OCI-LY7 (cell line): ENCODE measurements around the gene CD300C. TPM values are rescaled to one million over a fixed set of nuclear protein-coding genes. Genes with fewer than 3 reads are reported as not detected.

Source experiments
- BruUV-seq: library from RNA; stranded (reverse); fragments of 400-500 nt; replicated peaks from 2 replicates; lab custom pipeline; 2021; lab: Mats Ljungman, UMichigan
- CTCF ChIA-PET: fragments of 300-600 bp; sonication (Branson Sonifier 250); formaldehyde crosslinking; loops from one replicate; lab custom pipeline; 2022; ENCODE audit warnings: antibody characterized with exemption; ENCODE audit not compliant: unreplicated experiment; lab: Charles Lee
- POLR2A ChIA-PET: fragments of 300-600 bp; sonication (Branson Sonifier 250); formaldehyde crosslinking; loops from one replicate; lab custom pipeline; 2022; ENCODE audit warnings: antibody characterized with exemption; lab: Charles Lee
- DNase-seq: peaks from one replicate; pipeline ENCODE4 v3.0.0-alpha.2; 2015; ENCODE audit warnings: low spot score
- H2AFZ ChIP-seq: fragments of 200-600 bp; sonication (generic), shearing (Covaris generic); 2 replicates; pipeline ENCODE4 v1.6.1; 2014; ENCODE audit warnings: mild to moderate bottlenecking, antibody characterized with exemption, low read length, moderate library complexity
- H3K27ac ChIP-seq: fragments of 200-600 bp; sonication (generic); 2 replicates; pipeline ENCODE4 v1.5.1; 2014; ENCODE audit warnings: mixed run types, low read depth, mild to moderate bottlenecking, moderate library complexity, low read length, inconsistent platforms; ENCODE audit not compliant: poor library complexity, severe bottlenecking
- H3K36me3 ChIP-seq: fragments of 200-600 bp; sonication (generic); 2 replicates; pipeline ENCODE4 v1.6.1; 2014; ENCODE audit warnings: mild to moderate bottlenecking, antibody characterized with exemption, low read length, moderate library complexity, mixed read lengths; ENCODE audit not compliant: insufficient read depth
- H3K4me1 ChIP-seq: fragments of 200-600 bp; sonication (generic); 2 replicates; pipeline ENCODE4 v1.5.1; 2014; ENCODE audit warnings: mild to moderate bottlenecking, low read length; ENCODE audit not compliant: insufficient read depth, poor library complexity, severe bottlenecking
- H3K4me2 ChIP-seq: fragments of 200-600 bp; sonication (generic); 2 replicates; pipeline ENCODE4 v1.6.1; 2014; ENCODE audit warnings: mild to moderate bottlenecking, low read length
- H3K4me3 ChIP-seq: fragments of 200-600 bp; sonication (generic); 2 replicates; pipeline ENCODE4 v1.5.1; 2014; ENCODE audit warnings: mild to moderate bottlenecking, low read depth, low read length; ENCODE audit not compliant: poor library complexity, severe bottlenecking
- H3K79me2 ChIP-seq: fragments of 200-600 bp; sonication (generic); 2 replicates; pipeline ENCODE4 v1.6.1; 2016; ENCODE audit warnings: low read depth, mild to moderate bottlenecking, low read length, moderate library complexity, mixed read lengths; ENCODE audit not compliant: insufficient read depth
- H3K9me2 ChIP-seq: fragments of 200-600 bp; sonication (generic); 2 replicates; pipeline ENCODE4 v1.6.1; 2016; ENCODE audit warnings: mild to moderate bottlenecking, low read length, mixed read lengths; ENCODE audit not compliant: insufficient read depth
- H3K9me3 ChIP-seq: fragments of 200-600 bp; sonication (generic); 2 replicates; pipeline ENCODE4 v1.6.1; 2014; ENCODE audit warnings: mild to moderate bottlenecking, mixed run types, low read length, mixed read lengths
- H4K20me1 ChIP-seq: fragments of 200-600 bp; sonication (generic); 2 replicates; pipeline ENCODE4 v1.6.1; 2014; ENCODE audit warnings: mild to moderate bottlenecking, antibody characterized with exemption, low read length, moderate library complexity, mixed read lengths; ENCODE audit not compliant: insufficient read depth
- EZH2phosphoT487 ChIP-seq: fragments of 200-600 bp; sonication (generic); IDR thresholded peaks from 2 replicates; pipeline ENCODE4 v1.6.1; 2018; ENCODE audit warnings: low read depth, borderline replicate concordance, mild to moderate bottlenecking, mixed run types, antibody characterized with exemption, low read length, moderate library complexity, mixed read lengths
- intact Hi-C: fragments of 100-400 bp; cut with micrococcal nuclease; formaldehyde crosslinking; loops from one replicate; pipeline ENCODE4 v1.10.0; 2022; ENCODE audit not compliant: unreplicated experiment
- total RNA-seq, 2 experiments: library from RNA; depleted of rRNA in 1 of 2; stranded (reverse); fragments of >200 nt in 1 of 2; shearing (Covaris generic) in 1 of 2; gene quantifications; 2 replicates each; pipeline ENCODE4 v1.2.3, GENCODE V29; 2014 to 2022
- TF ChIP-seq, protein P1 (sequence below): fragments of 200-600 bp; sonication (generic); conservative IDR thresholded peaks from 2 replicates; pipeline ENCODE4 v1.5.1; 2014; ENCODE audit warnings: mild to moderate bottlenecking, antibody characterized with exemption, low read length, moderate library complexity, mixed read lengths

The CD300C gene
- total RNA-seq, 2 experiments from 2014 or later = not detected

DNA sequence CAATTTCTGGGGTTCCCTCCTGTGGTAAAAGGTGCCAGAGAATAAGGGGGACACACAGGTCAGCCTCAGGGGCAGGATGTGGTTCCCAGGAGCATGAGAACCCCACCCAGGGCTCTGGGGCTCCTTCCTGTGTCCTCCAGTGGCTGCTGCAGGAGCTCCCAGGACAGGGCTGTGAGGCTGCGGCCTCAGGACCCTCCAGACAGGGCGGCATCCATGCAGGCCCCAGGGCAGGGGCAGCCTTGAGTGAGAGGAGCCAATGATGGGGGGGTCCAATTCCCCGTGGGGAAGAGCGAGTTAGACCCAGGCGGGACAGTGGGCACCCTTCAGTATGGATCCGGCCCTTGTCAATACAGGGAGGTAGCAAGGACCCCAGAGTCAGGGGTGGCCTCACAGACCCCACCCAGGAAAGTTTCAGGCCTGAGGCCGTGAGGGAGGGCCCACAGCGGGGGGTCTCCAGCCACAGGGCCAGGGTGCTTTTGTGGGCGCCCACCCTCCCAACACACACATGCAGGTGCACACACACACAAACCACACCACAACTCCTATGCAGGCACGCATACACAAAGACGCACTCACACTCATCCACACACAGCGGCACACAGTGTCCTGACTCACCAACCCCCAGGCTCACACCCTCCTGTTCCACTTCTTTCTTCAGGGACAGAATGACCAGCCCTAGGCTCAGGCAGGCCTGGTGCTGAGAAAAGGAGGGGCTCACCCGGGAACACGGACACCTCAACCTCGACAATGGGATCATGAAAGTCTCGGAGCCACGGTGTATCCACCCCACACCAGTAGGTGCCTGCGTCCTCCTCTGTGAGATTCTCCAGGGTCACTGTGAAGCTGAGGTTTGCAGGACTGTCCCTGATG lies 1.8 kb downstream of the CD300C start:
- Histone ChIP-seq H3K4me3 (no peak overlapping the region), H3K79me2 (no peaks in the 10 kb centered on the region), H3K9me2 (no peaks in the 10 kb centered on the region), H3K27ac (no peak overlapping the region), H3K9me3 (no peaks in the 10 kb centered on the region), H3K4me1 (no peaks in the 10 kb centered on the region), H3K36me3 (no peaks in the 10 kb centered on the region), H4K20me1 (no peaks in the 10 kb centered on the region), H3K4me2 (no peak overlapping the region), H2AFZ (no peak overlapping the region)
- CTCF ChIA-PET = no interaction called here
- no TSS peak for BruUV-seq
- intact Hi-C loops = no loop called here
- TF ChIP-seq, protein P1, sequence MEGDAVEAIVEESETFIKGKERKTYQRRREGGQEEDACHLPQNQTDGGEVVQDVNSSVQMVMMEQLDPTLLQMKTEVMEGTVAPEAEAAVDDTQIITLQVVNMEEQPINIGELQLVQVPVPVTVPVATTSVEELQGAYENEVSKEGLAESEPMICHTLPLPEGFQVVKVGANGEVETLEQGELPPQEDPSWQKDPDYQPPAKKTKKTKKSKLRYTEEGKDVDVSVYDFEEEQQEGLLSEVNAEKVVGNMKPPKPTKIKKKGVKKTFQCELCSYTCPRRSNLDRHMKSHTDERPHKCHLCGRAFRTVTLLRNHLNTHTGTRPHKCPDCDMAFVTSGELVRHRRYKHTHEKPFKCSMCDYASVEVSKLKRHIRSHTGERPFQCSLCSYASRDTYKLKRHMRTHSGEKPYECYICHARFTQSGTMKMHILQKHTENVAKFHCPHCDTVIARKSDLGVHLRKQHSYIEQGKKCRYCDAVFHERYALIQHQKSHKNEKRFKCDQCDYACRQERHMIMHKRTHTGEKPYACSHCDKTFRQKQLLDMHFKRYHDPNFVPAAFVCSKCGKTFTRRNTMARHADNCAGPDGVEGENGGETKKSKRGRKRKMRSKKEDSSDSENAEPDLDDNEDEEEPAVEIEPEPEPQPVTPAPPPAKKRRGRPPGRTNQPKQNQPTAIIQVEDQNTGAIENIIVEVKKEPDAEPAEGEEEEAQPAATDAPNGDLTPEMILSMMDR = no peak
- TF ChIP-seq EZH2phosphoT487 = no peak
- POLR2A ChIA-PET = no interaction called here
- DNase-seq = no peak

DNA sequence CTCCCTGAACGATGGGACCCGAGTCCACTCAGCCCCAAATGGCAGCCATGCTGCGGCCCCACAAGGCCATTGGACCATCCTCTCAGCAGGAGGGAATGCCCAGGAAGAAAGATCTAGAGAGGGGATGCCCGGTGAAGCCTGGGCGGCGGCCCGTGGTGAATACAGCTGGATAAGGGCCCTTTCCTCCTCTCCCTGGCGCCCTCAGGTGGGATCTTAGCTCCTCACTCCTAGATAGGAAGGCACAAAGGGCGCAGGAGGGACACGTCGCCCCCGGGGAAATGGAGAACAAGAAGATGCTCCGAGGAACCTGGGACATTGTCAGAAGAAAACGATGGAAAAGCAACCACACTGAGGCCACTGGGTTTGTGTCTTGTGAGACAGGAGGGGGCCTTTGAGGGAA lies 2.5 kb downstream of the CD300C start:
- no TSS peak for BruUV-seq
- Histone ChIP-seq H3K9me2 (no peaks in the 10 kb centered on the region), H3K36me3 (no peaks in the 10 kb centered on the region), H2AFZ (no peak overlapping the region), H3K9me3 (no peaks in the 10 kb centered on the region), H3K4me3 (no peak overlapping the region), H3K4me2 (no peak overlapping the region), H3K4me1 (no peaks in the 10 kb centered on the region), H4K20me1 (no peaks in the 10 kb centered on the region), H3K27ac (no peak overlapping the region), H3K79me2 (no peaks in the 10 kb centered on the region)
- no peak for DNase-seq
- intact Hi-C loops = no loop called here
- ChIA-PET CTCF (no interaction called here), POLR2A (no interaction called here)
- TF ChIP-seq, protein P1 = no peak

DNA sequence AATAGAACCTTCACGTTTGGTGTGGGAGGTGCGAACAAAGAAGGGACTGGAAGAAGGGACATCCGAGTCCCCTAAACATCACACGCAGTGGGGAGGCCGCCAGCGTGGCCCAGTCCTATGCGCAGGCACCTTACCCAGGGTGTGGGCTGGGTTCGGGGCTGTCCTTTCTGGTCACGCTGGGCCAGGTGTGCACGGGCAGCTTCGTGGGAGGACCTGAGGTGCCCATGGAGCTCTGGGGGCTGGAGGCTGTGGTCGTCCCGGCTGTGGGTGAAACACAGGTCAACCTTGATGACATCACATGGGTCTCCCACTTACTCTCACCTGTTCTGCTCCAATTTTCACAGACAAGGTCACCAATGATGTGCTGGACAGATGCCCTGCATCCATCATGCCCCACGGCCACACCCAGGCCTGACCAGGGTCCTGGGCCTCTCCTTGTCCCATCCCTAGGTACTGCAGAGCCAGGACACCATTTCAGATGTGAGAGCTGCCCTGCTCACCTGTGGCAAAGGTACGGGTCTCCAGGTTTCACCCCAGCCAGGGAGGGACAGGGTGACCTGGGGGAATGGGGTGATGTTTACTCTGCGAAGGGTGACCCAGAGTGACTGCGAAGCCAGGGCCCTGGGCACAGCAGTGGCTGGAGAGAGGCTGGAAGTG lies 3.1 kb downstream of the CD300C start:
- Histone ChIP-seq H3K79me2 (no peaks in the 10 kb centered on the region), H4K20me1 (no peaks in the 10 kb centered on the region), H3K9me2 (no peaks in the 10 kb centered on the region), H3K9me3 (no peaks in the 10 kb centered on the region), H2AFZ (no peak overlapping the region), H3K36me3 (no peaks in the 10 kb centered on the region), H3K4me2 (no peak overlapping the region), H3K4me1 (no peaks in the 10 kb centered on the region), H3K4me3 (no peak overlapping the region), H3K27ac (no peak overlapping the region)
- intact Hi-C loops = no loop called here
- DNase-seq = no peak
- no TSS peak for BruUV-seq
- no peak for TF ChIP-seq EZH2phosphoT487
- TF ChIP-seq, protein P1 = no peak
- ChIA-PET CTCF (no interaction called here), POLR2A (no interaction called here)
